Fibroblast of skin of left biceps (primary cell): Measurements from ENCODE around the gene PDE4D.

ENCODE experiments used
- DNase-seq, 2 experiments: peaks; one replicate each; pipeline ENCODE4 v3.0.0-alpha.2; 2013; ENCODE audit warnings: low read depth in 2 of 2

PDE4D gene

DNA sequence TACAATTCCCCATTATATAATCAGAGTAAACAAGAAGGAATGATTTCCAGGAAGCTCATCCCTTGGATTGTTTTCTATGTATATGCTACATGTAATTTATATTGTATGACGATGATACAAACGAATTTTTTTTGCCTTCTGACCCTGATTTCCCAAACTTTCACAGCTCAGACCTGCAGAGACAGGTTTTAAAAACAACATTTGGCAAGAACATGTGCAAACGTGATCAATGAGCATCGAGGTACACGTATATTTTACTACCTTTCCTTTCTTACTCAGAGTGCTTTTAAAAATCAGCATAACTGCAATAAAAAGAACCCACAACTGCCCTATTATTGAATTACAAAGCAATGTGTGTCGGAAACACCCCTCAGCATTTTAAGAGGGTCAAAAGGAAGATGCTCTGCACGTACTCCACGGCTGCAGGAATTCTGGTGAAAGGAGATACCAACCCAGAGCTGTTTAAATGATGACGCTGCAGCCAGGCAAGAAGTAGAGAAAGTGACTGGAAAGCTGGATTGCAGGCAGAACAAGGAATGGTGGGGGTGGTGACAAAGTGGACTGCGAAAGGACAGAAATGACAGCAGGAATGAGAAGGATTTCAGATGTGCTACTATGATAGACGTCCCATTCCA is 777.2 kb downstream of the PDE4D start:
- DNase-seq, result no peak

DNA sequence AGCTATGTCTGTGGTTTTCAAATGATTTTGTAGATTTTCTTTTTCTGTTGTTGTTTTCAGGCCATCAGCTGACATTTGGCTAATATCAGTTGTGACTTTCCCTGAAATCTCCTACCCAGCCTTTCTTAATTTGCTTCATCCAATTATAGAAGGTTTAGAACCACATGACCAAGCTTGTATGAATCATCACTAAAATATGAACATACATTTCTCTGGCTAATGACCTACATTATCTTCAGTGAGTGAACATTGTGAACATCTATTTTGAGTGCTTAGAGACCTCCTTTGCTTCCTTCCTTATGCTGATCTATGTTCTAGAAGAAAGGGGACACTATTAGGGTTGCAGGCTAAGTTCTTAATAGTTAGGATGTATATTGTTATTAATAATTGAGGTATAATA is 778.2 kb downstream of the PDE4D start:
- peak in 1 of 2 experiments; percentile 42 for DNase-seq

DNA sequence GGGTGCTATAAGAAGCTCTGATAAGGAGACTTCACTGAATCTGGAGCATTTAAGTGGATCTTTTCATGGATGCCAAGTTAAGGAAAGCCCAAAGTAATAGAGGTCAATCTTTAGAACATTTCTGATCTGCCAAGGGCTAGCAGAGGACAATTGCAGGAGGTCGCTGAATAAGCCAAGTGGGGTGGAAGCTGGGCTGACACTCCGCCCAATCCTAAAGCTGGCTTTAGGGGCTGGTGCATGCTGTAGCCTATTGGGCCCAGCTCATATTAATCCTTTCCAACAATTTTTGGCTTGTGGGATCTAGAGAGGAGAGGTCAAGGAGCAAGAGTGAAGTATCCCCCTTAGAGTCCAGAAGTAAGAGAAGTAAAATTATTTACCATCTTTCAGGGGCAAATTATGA is 784.1 kb downstream of the PDE4D start:
- no peak for DNase-seq

DNA sequence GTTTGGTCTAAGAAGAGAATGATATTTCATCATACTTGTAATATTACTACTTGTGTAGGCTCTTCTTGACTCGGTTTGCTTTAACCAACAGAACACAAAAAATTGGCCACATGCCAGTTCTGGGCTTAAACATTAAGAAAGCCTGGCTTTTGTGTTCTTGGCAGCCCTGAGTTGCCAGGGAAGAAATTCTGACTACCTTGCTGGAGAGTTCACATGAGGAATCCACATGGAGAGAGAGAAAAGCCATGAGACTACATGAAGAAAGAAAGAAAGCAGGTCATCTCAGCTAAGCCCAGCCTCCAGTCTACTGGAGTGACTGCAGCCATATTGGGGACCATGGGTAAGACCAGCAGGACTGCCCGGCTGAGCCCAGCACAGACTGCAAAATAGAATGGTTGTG is 785.8 kb downstream of the PDE4D start:
- DNase-seq, result no peak

DNA sequence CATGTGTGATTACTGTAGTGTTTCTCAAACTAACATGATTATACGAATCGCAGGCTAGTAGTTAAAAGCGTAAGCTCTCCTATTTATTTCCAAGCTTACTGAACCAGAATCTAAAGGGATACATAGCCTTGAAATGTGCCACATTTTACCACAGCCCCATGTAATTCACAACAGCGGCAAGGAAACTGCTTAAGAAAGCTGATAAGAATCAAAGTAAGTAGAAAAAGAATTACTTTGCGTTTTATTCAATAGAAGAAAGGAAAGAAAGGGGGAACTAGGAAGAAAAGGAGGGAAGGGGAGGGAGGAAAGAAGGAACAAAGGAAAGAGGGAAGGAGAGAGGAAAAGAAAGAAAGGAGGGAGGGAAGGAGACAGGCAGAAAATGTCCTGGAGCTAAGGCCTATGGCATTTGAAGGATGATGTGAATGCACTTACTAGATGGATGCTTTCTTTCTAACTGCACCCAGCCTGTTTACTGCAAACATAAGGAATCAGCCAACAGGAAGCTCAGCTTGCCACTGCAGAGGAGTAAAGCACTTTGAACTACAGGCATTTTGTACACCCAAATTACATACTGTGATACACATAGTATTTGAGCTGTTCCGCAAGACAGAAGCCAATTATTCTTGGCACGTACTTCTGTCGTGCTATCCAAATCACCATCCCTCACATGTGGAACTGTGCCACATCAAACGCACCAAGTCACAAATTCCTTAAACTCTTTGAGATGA is 789.0 kb downstream of the PDE4D start:
- no peak for DNase-seq

DNA sequence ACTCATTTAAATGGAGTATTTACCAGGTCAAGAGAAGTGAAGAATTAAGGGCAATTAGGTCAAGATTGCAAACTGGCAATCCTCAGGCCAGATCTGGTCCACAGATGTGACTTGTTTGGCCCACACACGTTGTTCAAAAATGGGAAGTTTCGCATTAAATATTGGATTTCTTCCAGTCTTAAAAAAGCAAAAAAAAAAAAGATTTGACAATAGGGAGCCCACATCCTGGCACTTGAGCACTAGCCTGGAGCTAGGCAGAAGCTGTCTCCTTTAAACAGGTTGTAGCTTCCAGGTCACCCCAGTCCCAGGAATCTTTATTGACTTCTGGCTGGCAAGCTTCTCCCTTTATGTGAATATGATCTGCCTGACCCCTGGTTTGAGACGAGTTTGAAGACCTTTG is 790.2 kb downstream of the PDE4D start:
- DNase-seq, result no peak

DNA sequence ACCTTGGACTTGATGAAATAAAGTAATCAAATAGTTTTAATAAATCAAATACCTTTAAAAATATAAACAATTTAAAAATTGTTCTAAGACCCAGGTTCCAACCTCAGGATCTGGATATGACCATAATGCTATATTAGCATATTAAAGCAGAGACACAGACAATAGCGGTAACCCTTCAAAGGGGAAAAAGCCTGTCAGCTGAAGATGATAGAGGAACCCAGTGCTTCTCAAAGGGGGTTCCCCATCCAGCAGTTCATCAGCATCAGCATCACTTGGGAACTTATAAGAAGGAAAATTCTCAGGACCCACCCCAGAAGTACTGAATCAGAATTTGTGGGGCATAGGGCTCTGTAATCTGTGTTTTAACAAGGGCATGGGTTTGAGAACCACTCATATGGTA is 791.1 kb downstream of the PDE4D start:
- no peak for DNase-seq

DNA sequence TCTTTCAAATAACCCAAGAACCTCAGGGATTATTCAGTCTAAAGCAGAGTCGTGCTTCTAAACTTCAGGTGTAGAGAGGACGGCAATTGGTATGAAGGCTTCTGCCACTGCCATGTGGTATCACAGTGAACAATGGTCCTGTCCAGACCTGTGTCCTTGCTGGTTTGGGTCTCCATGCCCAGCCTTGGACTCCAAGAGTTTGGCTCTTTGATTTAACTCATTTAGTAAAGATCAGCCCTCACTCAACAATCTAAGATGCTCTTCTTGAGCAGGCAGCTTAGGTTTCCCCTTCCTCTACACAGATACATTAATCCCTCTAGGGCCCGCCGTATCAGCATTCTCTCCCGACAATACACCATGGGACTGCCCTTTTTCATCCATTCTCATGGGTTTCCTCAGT is 792.7 kb downstream of the PDE4D start:
- DNase-seq, result no peak

DNA sequence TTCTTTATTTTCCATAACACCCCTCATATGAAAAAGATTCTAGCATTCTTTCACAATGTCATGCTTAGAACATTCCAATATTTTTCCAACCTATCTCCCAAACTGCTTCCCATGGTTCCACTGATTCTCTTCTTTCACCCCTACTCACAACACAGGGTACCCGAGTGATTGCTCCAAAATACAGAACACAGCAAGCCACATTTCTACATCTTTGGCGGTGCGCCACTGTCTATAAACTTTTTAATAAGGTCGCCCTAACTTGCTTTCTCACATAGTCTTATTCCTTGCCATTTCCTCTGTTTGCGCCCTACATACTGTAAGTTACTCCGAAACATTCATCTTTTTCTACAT is 793.6 kb downstream of the PDE4D start:
- DNase-seq, result no peak

DNA sequence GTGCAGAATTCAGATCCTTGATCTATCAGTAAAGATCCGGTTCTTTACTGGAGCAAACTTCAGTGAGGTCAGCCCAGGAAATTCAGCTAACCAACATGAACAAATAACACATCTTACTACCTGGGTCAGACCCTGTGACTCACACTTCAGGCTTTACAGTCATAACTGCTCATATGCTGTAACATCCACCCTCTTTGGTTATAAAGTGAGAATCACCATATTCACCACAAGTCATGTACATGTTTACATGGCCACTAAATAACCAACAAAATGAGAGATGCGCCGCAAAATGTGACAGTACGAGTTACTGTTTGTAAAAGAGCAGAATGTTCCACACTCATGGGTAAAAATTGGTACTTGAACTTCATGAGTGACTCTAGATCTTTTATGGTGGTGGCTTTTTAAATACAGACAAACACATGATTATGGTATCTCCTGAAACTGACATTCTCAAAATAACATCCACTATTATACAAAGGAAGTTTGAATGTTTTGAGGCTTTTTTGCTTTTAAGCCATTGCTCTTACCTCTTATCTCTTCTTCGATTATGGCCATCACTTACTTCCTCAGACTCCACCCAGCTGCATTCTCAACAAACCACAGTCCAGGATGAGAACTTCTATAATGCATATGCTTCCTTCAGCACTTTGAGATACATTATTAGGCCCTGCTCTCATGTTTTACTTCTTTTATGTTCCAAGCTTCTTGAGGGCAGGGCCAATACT is 794.1 kb downstream of the PDE4D start:
- peak in 1 of 2 experiments; percentile 35 for DNase-seq

DNA sequence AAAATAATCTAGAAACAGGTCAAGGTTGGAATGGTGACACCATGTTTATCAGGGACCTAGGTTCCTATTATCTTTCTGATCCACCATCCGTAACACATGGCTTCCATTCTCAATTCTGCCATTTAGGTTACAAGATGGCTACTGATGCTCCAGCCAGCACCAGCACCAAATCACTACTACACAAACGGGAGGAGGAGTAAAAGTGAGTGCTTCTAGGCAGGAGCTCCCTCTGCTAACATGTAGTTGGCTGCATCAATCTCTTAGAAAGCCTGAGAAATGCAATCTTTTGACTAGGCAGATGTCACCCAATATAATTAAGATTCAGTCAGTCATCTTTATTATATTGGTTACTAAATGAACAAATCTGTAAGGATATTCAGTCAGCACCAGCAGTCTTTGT is 794.8 kb downstream of the PDE4D start:
- no peak for DNase-seq

DNA sequence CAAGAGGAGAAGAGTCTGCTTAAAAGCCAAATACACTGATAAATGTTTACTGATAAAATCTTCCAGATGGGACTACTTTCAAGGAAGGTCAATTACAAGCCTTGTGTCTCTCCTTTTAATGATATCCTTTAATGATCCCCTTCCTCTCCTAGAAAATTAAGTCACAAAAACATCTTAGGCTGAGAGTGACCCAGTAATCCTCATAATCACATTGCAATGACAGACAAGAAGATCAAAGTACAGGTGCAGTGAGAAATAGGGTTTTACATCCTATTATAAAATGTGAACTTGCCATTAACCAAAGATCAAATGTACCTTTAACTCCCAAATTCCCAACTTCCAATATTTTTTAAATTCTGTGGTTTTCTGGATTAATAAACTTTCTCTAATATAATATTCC is 795.8 kb downstream of the PDE4D start:
- no peak for DNase-seq

DNA sequence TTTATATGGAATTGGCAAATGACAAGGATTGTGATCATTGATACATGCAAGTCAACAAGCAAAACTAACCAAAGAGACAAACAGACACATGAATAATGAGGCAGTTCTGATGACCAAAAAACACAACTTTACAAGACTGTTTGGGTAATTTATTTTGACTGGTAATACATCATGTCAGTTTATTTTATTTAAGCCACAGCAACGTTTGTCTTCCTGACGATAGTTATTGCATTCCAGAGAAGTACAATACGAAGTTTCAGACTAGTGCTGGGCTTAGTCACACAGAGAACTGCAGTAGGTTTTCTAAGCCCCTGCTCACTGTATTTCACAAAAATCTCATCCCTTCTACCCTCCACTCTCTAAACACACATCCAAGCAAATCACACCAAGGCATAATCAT is 796.4 kb downstream of the PDE4D start:
- no peak for DNase-seq

DNA sequence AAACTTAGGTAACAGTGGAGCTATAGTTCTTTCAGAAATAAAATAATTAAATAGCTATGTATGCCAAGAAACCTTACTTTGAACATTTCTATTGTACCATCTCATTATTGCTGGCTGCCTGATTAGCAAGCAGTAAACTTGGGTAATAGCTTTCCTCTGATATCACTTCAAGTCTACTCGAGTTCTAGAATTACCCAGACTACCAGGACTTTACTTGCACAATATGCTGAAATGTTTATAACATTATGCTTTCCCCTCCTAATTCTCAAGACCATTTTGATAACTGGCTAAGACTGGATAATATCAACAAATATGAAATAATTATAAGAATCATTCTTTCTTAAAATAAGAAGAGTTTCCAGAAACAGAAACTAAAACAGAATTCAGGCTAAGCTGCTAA is 798.0 kb downstream of the PDE4D start:
- no peak for DNase-seq

DNA sequence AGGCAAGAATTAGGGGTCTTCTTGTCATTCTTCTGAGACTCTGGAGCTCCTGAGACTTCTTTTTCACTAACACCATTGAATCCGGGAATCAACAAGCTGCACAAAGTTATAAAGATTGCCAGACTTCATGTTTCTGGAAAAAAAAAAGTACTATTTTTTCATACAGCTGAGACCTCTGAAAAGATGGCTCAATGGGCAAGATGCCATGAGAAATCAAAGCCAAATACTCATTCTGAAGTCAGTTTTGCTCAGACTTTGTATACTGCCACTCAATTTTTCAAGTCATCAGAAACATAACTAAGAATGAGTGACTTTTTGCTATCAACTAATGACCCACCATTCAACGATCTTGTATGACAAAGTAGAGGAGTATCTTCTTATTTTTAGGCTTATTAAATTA is 798.7 kb downstream of the PDE4D start:
- no peak for DNase-seq

DNA sequence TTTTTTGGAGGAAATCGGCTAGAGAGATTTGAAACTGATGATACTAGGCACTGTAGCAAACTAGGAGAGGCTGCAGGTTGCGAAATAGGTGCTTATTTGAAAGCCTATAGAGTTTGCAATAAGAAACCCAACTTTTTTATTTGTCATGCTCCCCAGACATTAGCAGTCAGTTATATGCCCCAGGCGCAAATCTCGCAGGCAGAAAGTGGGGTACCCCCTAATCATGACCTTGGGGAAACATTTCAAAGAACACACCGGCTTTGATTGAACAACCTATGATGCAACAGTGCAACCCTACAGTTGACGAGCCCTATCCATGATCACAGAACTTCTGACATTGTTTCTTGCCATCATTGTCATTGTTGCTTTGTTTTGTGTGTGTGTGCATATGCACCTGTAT is 800.2 kb downstream of the PDE4D start:
- DNase-seq, result no peak

DNA sequence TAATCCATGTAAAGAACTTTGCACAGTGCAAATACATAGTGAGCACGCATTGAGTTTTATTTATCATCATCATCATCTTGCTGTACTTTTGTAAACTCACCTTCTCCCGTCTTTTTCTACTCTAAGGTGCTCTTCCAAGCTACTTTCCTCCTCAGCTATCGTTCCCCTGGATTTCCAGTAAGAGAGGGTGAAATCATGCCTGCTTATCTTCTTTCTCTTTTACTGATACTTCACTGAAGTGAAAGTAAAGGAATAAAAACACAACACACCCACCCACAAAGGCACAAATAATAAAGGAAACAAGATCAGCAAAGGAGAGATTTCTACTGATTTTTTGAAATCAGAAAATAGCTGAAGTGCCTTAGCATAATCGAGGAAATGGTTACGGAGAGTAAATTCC is 800.8 kb downstream of the PDE4D start:
- no peak for DNase-seq

DNA sequence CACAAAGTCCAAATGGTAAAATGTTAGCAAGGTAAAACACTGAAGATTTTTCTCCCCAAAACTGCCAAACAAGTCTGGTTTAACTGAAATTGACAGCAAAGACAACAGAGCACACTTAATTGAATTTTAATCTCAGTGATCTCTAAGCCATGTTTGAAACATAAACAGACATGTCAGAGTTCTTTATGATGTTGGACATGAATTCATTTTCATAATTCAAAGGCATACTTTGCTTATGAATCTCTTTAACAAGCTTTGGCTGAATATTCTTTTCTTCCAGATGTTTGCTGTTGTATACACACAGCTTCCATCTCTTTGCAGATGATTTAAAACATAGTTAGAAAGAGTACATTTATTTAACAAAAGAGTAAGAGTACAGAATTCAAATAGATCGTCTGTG is 801.6 kb downstream of the PDE4D start:
- no peak for DNase-seq

DNA sequence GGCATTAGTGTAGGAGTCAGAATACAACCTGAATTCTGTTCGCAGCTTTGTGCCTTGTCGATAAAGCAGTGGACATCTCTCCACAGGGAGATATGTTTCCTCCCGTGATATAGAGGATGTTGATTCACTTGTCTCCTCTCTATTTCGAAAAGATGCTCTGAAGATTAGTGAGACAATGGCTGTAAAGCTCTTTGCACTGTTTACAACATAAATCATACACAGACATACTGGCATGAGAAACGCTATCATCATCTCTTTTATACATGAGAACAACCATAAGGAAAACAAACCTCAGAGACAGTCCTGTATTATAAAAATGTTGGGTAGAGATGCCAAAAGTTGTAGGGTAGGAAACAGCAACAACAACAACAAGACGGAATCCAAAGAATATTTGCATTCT is 803.2 kb downstream of the PDE4D start:
- no peak for DNase-seq

DNA sequence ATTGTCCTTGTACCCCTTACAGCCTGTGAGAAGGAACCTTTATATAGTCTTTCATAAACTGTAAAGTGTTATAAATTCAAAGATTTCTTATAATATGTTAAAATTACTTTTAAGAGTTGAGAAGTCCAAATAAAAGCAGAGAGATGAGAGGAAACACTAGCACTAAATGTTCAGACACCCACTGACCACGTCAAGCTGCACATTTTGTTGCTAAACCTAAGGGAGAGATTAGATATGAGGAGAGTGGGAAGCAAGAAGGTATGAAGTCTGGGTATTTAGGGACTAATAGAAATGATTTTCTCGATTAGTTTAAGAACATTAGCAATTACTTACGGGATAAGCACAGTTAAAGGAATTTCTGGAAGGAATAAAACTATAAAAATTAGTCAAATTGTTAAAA is 803.8 kb downstream of the PDE4D start:
- no peak for DNase-seq

DNA sequence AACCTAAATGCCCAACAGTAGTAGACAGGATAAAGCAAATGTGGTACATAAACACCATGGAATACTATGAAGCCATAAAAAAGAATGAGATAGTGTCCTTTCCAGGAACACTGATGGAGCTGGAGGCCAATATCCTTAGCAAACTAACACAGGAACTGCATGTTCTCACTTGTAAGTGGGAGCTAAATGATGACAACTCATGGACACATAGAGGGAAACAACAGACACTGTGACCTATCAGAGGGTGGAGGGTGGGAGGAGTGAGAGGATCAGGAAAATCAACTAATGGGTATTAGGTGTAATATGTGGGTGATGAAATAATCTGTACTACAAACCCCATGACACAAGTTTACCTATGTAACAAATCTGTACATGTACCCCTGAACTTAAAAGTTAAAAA is 805.0 kb downstream of the PDE4D start:
- no peak for DNase-seq

DNA sequence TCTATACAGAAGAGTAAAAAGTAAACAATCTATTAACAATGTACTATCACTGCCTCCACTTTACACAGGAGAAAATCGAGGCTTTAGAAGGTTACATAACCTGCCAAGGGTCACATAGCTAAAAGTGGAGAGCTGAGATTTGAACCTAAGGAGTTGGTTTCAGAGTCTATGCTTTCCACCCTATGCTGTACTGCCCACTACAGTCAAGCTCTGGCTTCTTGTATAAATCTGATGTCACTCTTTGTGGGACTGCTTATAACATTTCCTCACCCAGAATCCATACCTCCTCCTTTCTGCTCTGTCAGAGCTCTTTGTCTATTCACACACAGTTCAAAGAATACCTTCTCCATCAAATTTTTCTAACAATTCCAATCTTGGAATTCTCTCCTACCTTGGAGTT is 807.5 kb downstream of the PDE4D start:
- no peak for DNase-seq

DNA sequence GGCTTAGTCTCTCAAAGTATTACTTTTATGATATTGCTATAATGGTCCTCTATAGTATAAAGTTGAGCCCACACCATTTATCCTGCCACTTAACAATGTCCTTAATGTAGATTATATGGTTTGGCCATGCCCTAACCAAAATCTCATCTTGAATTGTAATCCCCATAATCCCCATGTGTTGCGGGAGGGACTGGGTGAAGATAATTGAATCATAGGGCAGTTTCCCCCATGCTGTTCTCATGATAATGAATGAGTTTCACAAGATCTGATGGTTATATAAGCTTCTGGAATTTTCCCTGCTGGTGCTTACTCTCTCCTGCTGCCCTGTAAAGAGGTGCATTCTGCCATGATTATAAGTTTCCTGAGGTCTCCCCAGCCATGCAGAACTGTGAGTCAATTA is 811.8 kb downstream of the PDE4D start:
- DNase-seq, result no peak
